Liver (tissue), 9 donors: ENCODE measurements around the gene MEGF6. TPM values are rescaled to one million over a fixed set of nuclear protein-coding genes. Genes with fewer than 3 reads are reported as not detected.

Experiments
- DNase-seq: peaks from one replicate; pipeline ENCODE4 v3.0.0-alpha.2; 2017; ENCODE audit warnings: low spot score
- H3K27ac ChIP-seq, 2 donors: one replicate each; pipeline ENCODE4 v1.7.0; 2013; ENCODE audit warnings: inconsistent platforms in 2 of 2, low read length in 2 of 2, control low read depth in 1 of 2, low read depth in 1 of 2, mild to moderate bottlenecking in 1 of 2
- H3K27me3 ChIP-seq, 4 donors: one replicate each; pipeline versions ENCODE4 v1.6.1 to v1.7.0; 2013; ENCODE audit warnings: low read length in 3 of 4, inconsistent platforms in 1 of 4, mild to moderate bottlenecking in 1 of 4, moderate library complexity in 1 of 4; ENCODE audit not compliant: control insufficient read depth in 4 of 4, insufficient read depth in 4 of 4
- H3K36me3 ChIP-seq, 4 donors: one replicate each; pipeline versions ENCODE4 v1.6.1 to v1.7.0; 2013; ENCODE audit warnings: low read length in 3 of 4, mild to moderate bottlenecking in 3 of 4, low read depth in 1 of 4, moderate library complexity in 1 of 4; ENCODE audit not compliant: control insufficient read depth in 4 of 4, insufficient read depth in 3 of 4
- H3K4me1 ChIP-seq, 4 donors: one replicate each; pipeline versions ENCODE4 v1.6.1 to v1.7.0; 2013; ENCODE audit warnings: low read length in 3 of 4, mild to moderate bottlenecking in 3 of 4, moderate library complexity in 1 of 4; ENCODE audit not compliant: control insufficient read depth in 4 of 4, insufficient read depth in 4 of 4
- H3K4me3 ChIP-seq, 3 donors: one replicate each; pipeline versions ENCODE4 v1.6.1 to v1.7.0; 2013; ENCODE audit warnings: low read length in 3 of 3, control low read depth in 1 of 3, low read depth in 1 of 3, mild to moderate bottlenecking in 1 of 3
- H3K9ac ChIP-seq, 2 donors: one replicate each; pipeline ENCODE4 v1.7.0; 2013; ENCODE audit warnings: low read length in 2 of 2, mild to moderate bottlenecking in 2 of 2, moderate library complexity in 2 of 2, control low read depth in 1 of 2, low read depth in 1 of 2
- H3K9me3 ChIP-seq, 4 donors: one replicate each; pipeline versions ENCODE4 v1.6.1 to v1.7.0; 2013; ENCODE audit warnings: low read length in 3 of 4; ENCODE audit not compliant: control insufficient read depth in 4 of 4
- EGR1 ChIP-seq, 2 donors: IDR thresholded peaks; 2 replicates each; pipeline ENCODE4 v1.6.1; 2016 to 2018; ENCODE audit warnings: antibody characterized with exemption in 2 of 2, low read depth in 2 of 2
- FOXA1 ChIP-seq: IDR thresholded peaks from 2 replicates; pipeline ENCODE4 v1.6.1; 2016; ENCODE audit warnings: antibody characterized with exemption
- FOXA2 ChIP-seq: IDR thresholded peaks from 2 replicates; pipeline ENCODE4 v1.6.1; 2016; ENCODE audit warnings: antibody characterized with exemption
- GABPA ChIP-seq, 2 donors: IDR thresholded peaks in 1 of 2; conservative IDR thresholded peaks in 1 of 2; 2 replicates each; pipeline ENCODE4 v1.6.1; 2016; ENCODE audit warnings: antibody characterized with exemption in 2 of 2, mild to moderate bottlenecking in 1 of 2, moderate library complexity in 1 of 2
- HNF4A ChIP-seq, 2 donors: conservative IDR thresholded peaks; 2 replicates each; pipeline ENCODE4 v1.6.1; 2016; ENCODE audit warnings: antibody characterized with exemption in 2 of 2, mild to moderate bottlenecking in 2 of 2
- NR2F2 ChIP-seq: IDR thresholded peaks from 2 replicates; pipeline ENCODE4 v1.6.1; 2016; ENCODE audit warnings: antibody characterized with exemption
- RAD21 ChIP-seq, 2 donors: IDR thresholded peaks; 2 replicates each; pipeline ENCODE4 v1.6.1; 2016; ENCODE audit warnings: antibody characterized with exemption in 2 of 2, mild to moderate bottlenecking in 2 of 2
- REST ChIP-seq: IDR thresholded peaks from 2 replicates; pipeline ENCODE4 v1.6.1; 2016; ENCODE audit warnings: antibody characterized with exemption, mild to moderate bottlenecking
- RXRA ChIP-seq, 2 donors: IDR thresholded peaks; 2 replicates each; pipeline ENCODE4 v1.6.1; 2017 to 2018; ENCODE audit warnings: antibody characterized with exemption in 2 of 2, mild to moderate bottlenecking in 1 of 2
- YY1 ChIP-seq: IDR thresholded peaks from 2 replicates; pipeline ENCODE4 v1.6.1; 2016; ENCODE audit warnings: antibody characterized with exemption, mild to moderate bottlenecking
- WGBS: extraction: QIAGEN DNeasy Blood & Tissue Kit; methylation state at CpG from one replicate; pipeline ENCODE4 v1.1.7; 2013; 5-methylcytosine and 5-hydroxymethylcytosine counted together
- polyA plus RNA-seq, 2 donors: library from polyadenylated mRNA; stranded (reverse) in 1 of 2; unstranded in 1 of 2; fragments of 200-250 nt in 1 of 2; fragments of >200 nt in 1 of 2; fragmentation: Nextera tagmentation in 1 of 2; extraction: Ambion mirVana in 1 of 2; gene quantifications; one replicate each; pipeline versions ENCODE4 v1.2.1 to v1.2.3, GENCODE V29; 2013 to 2015
- total RNA-seq, 2 donors: library from RNA; depleted of rRNA; stranded (reverse); fragments of >200 nt; gene quantifications; one replicate each; pipeline ENCODE4 v1.2.3, GENCODE V29; 2014
- TF ChIP-seq, protein P1 (sequence below): IDR thresholded peaks from 2 replicates; pipeline ENCODE4 v1.6.1; 2016; ENCODE audit warnings: antibody characterized with exemption
- TF ChIP-seq, protein P2 (sequence below): IDR thresholded peaks from 2 replicates; pipeline ENCODE4 v1.6.1; 2016; ENCODE audit warnings: antibody characterized with exemption
- donor health status: healthy.
- donor health status: healthy.
- donor health status: healthy.
- donor health status: healthy.
- donor health status: healthy.

Gene MEGF6
- total and polyA plus RNA-seq, 4 donors: 1.3 to 11.0 (median 4.0) TPM

DNA sequence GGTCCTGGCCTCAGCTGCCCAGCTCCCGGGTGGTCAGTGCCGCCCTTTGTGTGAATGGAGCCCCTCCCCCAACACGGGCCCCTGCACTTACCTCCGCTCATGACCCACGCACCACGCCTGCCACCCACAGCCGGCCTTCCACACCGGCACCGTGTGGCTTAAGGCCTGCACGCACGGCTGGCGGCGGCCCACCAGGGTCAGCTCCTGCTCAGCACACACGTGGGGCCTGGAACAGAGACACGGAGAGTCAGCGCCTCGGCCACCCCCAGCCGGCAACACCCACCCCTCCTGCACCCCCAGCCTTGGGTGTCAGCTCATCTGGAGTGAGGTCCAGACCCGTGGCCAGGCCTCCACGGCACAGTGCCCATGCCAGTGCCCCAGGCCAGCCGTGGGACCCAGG, 8.9 kb downstream of the MEGF6 start:
- H3K4me1 ChIP-seq: peaks cover 0 to 7% (median 0%) of the 10 kb centered on the region in 4 donors
- no peak for TF ChIP-seq NR2F2
- no peak for TF ChIP-seq REST
- no peak for TF ChIP-seq YY1
- TF ChIP-seq, protein P1, sequence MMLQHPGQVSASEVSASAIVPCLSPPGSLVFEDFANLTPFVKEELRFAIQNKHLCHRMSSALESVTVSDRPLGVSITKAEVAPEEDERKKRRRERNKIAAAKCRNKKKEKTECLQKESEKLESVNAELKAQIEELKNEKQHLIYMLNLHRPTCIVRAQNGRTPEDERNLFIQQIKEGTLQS: no peak
- TF ChIP-seq HNF4A (conservative IDR thresholded peaks at IDR 0.05): no peak
- no peak for TF ChIP-seq FOXA2
- no peak overlapping the region for H3K27ac ChIP-seq
- H3K9ac ChIP-seq: no peak overlapping the region
- no peaks in the 10 kb centered on the region for H3K9me3 ChIP-seq
- H3K4me3 ChIP-seq: no peak overlapping the region
- WGBS: 90% methylated on average over 21 of the region's 21 CpGs
- DNase-seq: no peak
- no peaks in the 10 kb centered on the region for H3K27me3 ChIP-seq
- H3K36me3 ChIP-seq: peaks cover 0 to 1% (median 0%) of the 10 kb centered on the region in 4 donors

GRCh38 chr1:3601743-3602142, 9.6 kb downstream of the MEGF6 start:
- TF ChIP-seq RAD21 (IDR thresholded peaks at IDR 0.05) (no peak), FOXA1 (no peak), EGR1 (IDR thresholded peaks at IDR 0.05; ENCODE audit: low read depth in 2 of 2) (no peak), REST (no peak), GABPA (IDR thresholded peaks at IDR 0.05 in 1 of 2, conservative IDR thresholded peaks at IDR 0.05 in 1 of 2) (no peak), HNF4A (conservative IDR thresholded peaks at IDR 0.05) (no peak), NR2F2 (no peak), RXRA (IDR thresholded peaks at IDR 0.05) (no peak)
- TF ChIP-seq, protein P1: no peak
- TF ChIP-seq, protein P2, sequence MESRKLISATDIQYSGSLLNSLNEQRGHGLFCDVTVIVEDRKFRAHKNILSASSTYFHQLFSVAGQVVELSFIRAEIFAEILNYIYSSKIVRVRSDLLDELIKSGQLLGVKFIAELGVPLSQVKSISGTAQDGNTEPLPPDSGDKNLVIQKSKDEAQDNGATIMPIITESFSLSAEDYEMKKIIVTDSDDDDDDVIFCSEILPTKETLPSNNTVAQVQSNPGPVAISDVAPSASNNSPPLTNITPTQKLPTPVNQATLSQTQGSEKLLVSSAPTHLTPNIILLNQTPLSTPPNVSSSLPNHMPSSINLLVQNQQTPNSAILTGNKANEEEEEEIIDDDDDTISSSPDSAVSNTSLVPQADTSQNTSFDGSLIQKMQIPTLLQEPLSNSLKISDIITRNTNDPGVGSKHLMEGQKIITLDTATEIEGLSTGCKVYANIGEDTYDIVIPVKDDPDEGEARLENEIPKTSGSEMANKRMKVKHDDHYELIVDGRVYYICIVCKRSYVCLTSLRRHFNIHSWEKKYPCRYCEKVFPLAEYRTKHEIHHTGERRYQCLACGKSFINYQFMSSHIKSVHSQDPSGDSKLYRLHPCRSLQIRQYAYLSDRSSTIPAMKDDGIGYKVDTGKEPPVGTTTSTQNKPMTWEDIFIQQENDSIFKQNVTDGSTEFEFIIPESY: no peak
- Histone ChIP-seq H3K27me3 (no peaks in the 10 kb centered on the region), H3K9me3 (no peaks in the 10 kb centered on the region), H3K36me3 (peaks cover 0 to 1% (median 0%) of the 10 kb centered on the region in 4 donors), H3K27ac (no peak overlapping the region), H3K4me3 (no peak overlapping the region), H3K4me1 (peaks cover 0 to 7% (median 0%) of the 10 kb centered on the region in 4 donors), H3K9ac (no peak overlapping the region)
- 80% methylated on average over 16 of the region's 16 CpGs for WGBS
- DNase-seq: no peak
